ENCODE measurements around the gene GABBR1. TPM values are rescaled to one million over a fixed set of nuclear protein-coding genes. Genes with fewer than 3 reads are reported as not detected.

The GABBR1 gene
- total and polyA plus RNA-seq, 2 of the 13 experiments (the other 11 are each of a cell fraction or from before 2014, with no cell fraction given): 0.07 to 0.37 TPM

DNA sequence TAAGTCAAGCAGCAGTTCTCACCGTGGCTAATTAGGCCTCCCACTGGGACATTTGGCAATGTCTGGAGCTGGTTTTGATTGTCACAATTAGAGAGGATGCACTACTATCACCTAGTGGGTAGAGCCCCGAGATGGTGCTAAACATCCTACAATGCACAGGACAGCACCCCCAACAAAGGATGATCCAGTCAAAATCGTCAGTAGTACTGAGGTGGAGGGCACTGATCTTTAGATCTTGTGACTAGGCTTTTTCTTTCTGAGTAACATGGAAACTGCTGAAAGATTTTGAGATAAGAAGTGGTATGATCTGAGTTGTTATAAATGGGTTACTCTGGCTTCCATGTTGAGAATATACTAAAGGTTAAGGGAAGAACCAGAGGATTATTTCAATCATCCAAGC lies 85.4 kb downstream of the GABBR1 start:
- Histone ChIP-seq H3K4me1 (ENCODE audit: insufficient read depth, low read length) (no peaks in the 10 kb centered on the region), H3K36me3 (replicated peaks in 1 of 2; ENCODE audit: control insufficient read depth in 1 of 2, insufficient read depth in 2 of 2, low read length in 2 of 2) (no peaks in the 10 kb centered on the region), H3K9ac (ENCODE audit: insufficient read depth, low read depth, low read length) (no peak overlapping the region), H3K27ac (ENCODE audit: extremely low read length, insufficient read depth, low read length) (no peak overlapping the region), H4K20me1 (ENCODE audit: insufficient read depth, low read length) (no peaks in the 10 kb centered on the region), H2AFZ (ENCODE audit: low read length) (no peak overlapping the region), H3K4me3 (replicated peaks in 1 of 3; ENCODE audit: insufficient read depth in 1 of 3, low read depth in 2 of 3, low read length in 3 of 3) (no peak overlapping the region), H3K79me2 (ENCODE audit: insufficient read depth, low read length) (no peaks in the 10 kb centered on the region), H3K4me2 (ENCODE audit: low read depth, low read length) (no peak overlapping the region), H3K9me3 (ENCODE audit: low read length) (no peaks in the 10 kb centered on the region), H3K27me3 (ENCODE audit: control insufficient read depth in 1 of 2, insufficient read depth in 2 of 2, low read length in 2 of 2) (no peaks in the 10 kb centered on the region)
- no peak for DNase-seq (ENCODE audit: low spot score)
- FAIRE-seq: no peak
- ChIA-PET CTCF (ENCODE audit: low intra/inter-chr PET ratio, low total read pairs) (no interaction called here), POLR2A (no interaction called here)
- intact Hi-C loops (cut with micrococcal nuclease; ENCODE audit: unreplicated experiment): no loop called here
- in situ Hi-C loops (cut with HindIII; ENCODE audit: extremely low pct_ligation_motif_present, low pct_unique_long_range_greater_than_20kb): no loop called here
- 3% methylated on average over 3 of the region's 3 CpGs for WGBS (ENCODE audit: low lambda C conversion rate)
- BruUV-seq (replicated peaks): no TSS peak
- no peak for ATAC-seq
- TF ChIP-seq MAFG (CRISPR knock-in tag; IDR thresholded peaks at IDR 0.05): no peak
- TF ChIP-seq ZNF784 (CRISPR knock-in tag; IDR thresholded peaks at IDR 0.05; ENCODE audit: borderline replicate concordance): no peak

DNA sequence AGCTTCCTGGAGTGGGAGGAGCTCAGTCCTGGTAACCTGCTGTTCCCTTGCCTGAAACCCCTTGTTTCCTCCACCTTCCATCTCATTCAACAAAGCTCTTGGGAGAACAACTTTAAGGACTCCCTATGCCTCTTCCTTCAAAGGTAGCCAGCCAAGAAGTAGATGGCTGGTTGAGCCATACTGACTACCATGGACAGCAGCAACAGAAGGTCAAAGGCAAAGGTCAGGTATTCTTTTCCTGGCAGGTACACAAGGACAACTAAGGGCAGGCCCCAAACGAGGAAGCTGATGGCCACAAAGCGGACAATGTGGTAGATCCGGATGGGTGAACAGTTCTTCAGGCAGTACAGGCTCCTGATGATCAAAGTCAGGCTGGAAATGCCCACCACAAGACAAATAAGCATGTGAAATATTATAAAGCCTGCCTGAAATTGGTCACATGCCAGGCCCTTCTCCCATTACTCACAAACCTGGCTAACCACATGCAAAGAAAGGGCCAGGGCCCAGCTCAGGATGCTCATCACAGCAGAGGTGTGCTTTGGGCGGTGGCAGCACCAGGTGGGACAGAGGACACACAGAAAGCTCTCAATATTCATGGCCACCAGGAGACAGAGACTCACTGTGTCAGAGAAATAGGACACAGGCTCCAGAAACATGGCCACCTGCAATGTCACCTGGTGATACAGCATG lies 95.1 kb downstream of the GABBR1 start:
- H3K27me3 ChIP-seq (ENCODE audit: control insufficient read depth in 1 of 2, insufficient read depth in 2 of 2, low read length in 2 of 2): 0 out of 5 replicates have a peak, but pooled peaks cover 0 to 4% of the 10 kb centered on the region in 2 experiments
- no peak overlapping the region for H3K4me2 ChIP-seq (ENCODE audit: low read depth, low read length)
- FAIRE-seq (no peak), ATAC-seq (no peak), DNase-seq (ENCODE audit: low spot score) (no peak)
- CTCF ChIA-PET (ENCODE audit: low intra/inter-chr PET ratio, low total read pairs): no interaction called here
- in situ Hi-C loops (cut with HindIII; ENCODE audit: extremely low pct_ligation_motif_present, low pct_unique_long_range_greater_than_20kb): no loop called here
- no peaks in the 10 kb centered on the region for H3K9me3 ChIP-seq (ENCODE audit: low read length)
- no peaks in the 10 kb centered on the region for H3K36me3 ChIP-seq (replicated peaks in 1 of 2; ENCODE audit: control insufficient read depth in 1 of 2, insufficient read depth in 2 of 2, low read length in 2 of 2)
- H3K79me2 ChIP-seq (ENCODE audit: insufficient read depth, low read length): no peaks in the 10 kb centered on the region
- 18% methylated on average over 3 of the region's 4 CpGs for WGBS (ENCODE audit: low lambda C conversion rate)
- no peaks in the 10 kb centered on the region for H4K20me1 ChIP-seq (ENCODE audit: insufficient read depth, low read length)
- intact Hi-C loops (cut with micrococcal nuclease; ENCODE audit: unreplicated experiment): no loop called here
- POLR2A ChIA-PET: no interaction called here
- no peak overlapping the region for H3K27ac ChIP-seq (ENCODE audit: extremely low read length, insufficient read depth, low read length)
- H3K4me3 ChIP-seq (replicated peaks in 1 of 3; ENCODE audit: insufficient read depth in 1 of 3, low read depth in 2 of 3, low read length in 3 of 3): no peak overlapping the region
- no peak overlapping the region for H2AFZ ChIP-seq (ENCODE audit: low read length)
- BruUV-seq (replicated peaks): no TSS peak
- no peak overlapping the region for H3K9ac ChIP-seq (ENCODE audit: insufficient read depth, low read depth, low read length)
- H3K4me1 ChIP-seq (ENCODE audit: insufficient read depth, low read length): no peaks in the 10 kb centered on the region
- TF ChIP-seq FOXO4 (CRISPR knock-in tag; conservative IDR thresholded peaks at IDR 0.05) (0 out of 2 replicates have a peak, but pooled peaks have one; percentile 76), TAF1 (CRISPR knock-in tag; IDR thresholded peaks at IDR 0.05) (no peak), TOE1 (CRISPR knock-in tag; IDR thresholded peaks at IDR 0.05) (no peak), DNMT1 (CRISPR knock-in tag; IDR thresholded peaks at IDR 0.05) (no peak), BATF2 (CRISPR knock-in tag; IDR thresholded peaks at IDR 0.05) (no peak), ZNF781 (CRISPR knock-in tag; IDR thresholded peaks at IDR 0.05; ENCODE audit: borderline replicate concordance, not compliant biosample characterization) (no peak), GATA4 (IDR thresholded peaks at IDR 0.05; ENCODE audit: borderline replicate concordance, low read depth) (no peak)
- TF ChIP-seq, protein P1, sequence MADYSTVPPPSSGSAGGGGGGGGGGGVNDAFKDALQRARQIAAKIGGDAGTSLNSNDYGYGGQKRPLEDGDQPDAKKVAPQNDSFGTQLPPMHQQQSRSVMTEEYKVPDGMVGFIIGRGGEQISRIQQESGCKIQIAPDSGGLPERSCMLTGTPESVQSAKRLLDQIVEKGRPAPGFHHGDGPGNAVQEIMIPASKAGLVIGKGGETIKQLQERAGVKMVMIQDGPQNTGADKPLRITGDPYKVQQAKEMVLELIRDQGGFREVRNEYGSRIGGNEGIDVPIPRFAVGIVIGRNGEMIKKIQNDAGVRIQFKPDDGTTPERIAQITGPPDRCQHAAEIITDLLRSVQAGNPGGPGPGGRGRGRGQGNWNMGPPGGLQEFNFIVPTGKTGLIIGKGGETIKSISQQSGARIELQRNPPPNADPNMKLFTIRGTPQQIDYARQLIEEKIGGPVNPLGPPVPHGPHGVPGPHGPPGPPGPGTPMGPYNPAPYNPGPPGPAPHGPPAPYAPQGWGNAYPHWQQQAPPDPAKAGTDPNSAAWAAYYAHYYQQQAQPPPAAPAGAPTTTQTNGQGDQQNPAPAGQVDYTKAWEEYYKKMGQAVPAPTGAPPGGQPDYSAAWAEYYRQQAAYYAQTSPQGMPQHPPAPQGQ (CRISPR knock-in tag; IDR thresholded peaks at IDR 0.05; ENCODE audit: borderline replicate concordance): no peak
- TF ChIP-seq, protein P2, sequence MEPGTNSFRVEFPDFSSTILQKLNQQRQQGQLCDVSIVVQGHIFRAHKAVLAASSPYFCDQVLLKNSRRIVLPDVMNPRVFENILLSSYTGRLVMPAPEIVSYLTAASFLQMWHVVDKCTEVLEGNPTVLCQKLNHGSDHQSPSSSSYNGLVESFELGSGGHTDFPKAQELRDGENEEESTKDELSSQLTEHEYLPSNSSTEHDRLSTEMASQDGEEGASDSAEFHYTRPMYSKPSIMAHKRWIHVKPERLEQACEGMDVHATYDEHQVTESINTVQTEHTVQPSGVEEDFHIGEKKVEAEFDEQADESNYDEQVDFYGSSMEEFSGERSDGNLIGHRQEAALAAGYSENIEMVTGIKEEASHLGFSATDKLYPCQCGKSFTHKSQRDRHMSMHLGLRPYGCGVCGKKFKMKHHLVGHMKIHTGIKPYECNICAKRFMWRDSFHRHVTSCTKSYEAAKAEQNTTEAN (CRISPR knock-in tag; conservative IDR thresholded peaks at IDR 0.05): no peak
